ENCODE results near the gene VPS26A.

VPS26A gene

GRCh38 chr10:69179089-69179742 is 55.2 kb downstream of the VPS26A start:
- DNase-seq: no peak

- peak; percentile 42 to 93 for DNase-seq
These were observed 56.0 kb downstream of the VPS26A start, which contains the start of gene SUPV3L1 for GRCh38 chr10:69179743-69180524. SUPV3L1 (plus strand) TSS chr10:69180234; CDS start chr10:69180292, 58 bp downstream.

- DNase-seq: no peak
These were observed 56.7 kb downstream of the VPS26A start for GRCh38 chr10:69180525-69181204.

- DNase-seq: no peak
These were observed 57.5 kb downstream of the VPS26A start for GRCh38 chr10:69181433-69181832.

GRCh38 chr10:69182005-69182404 is 58.0 kb downstream of the VPS26A start:
- DNase-seq: no peak

GRCh38 chr10:69186524-69186923 is 62.5 kb downstream of the VPS26A start:
- no peak for DNase-seq

GRCh38 chr10:69201045-69201444 is 77.1 kb downstream of the VPS26A start:
- DNase-seq: no peak

GRCh38 chr10:69202332-69202731 is 78.4 kb downstream of the VPS26A start:
- no peak for DNase-seq

- no peak for DNase-seq
These were observed 84.8 kb downstream of the VPS26A start for GRCh38 chr10:69208761-69209160.

GRCh38 chr10:69209787-69210484 is 86.0 kb downstream of the VPS26A start:
- DNase-seq: no peak

- DNase-seq: no peak
These were observed 87.1 kb downstream of the VPS26A start for GRCh38 chr10:69211104-69211503.

- no peak for DNase-seq
These were observed 87.5 kb downstream of the VPS26A start for GRCh38 chr10:69211524-69211923.

GRCh38 chr10:69213591-69214311 is 89.8 kb downstream of the VPS26A start:
- DNase-seq: no peak

GRCh38 chr10:69214666-69215131 is 90.7 kb downstream of the VPS26A start:
- no peak for DNase-seq

- DNase-seq: no peak
These were observed 91.6 kb downstream of the VPS26A start for GRCh38 chr10:69215405-69216171.

- DNase-seq: no peak
These were observed 92.7 kb downstream of the VPS26A start for GRCh38 chr10:69216577-69217118.

- no peak for DNase-seq
These were observed 93.3 kb downstream of the VPS26A start for GRCh38 chr10:69217119-69217754.

- DNase-seq: no peak
These were observed 94.9 kb downstream of the VPS26A start for GRCh38 chr10:69218831-69219230.

- no peak for DNase-seq
These were observed 96.1 kb downstream of the VPS26A start, which contains the start of gene HKDC1 for GRCh38 chr10:69220041-69220451. HKDC1 (plus strand) TSS chr10:69220332; CDS start chr10:69220436, 104 bp downstream.

- DNase-seq: no peak
These were observed 96.5 kb downstream of the VPS26A start for GRCh38 chr10:69220507-69220906.

All from cerebellar nuclear complex (tissue), 1 donor.